ENCODE results near the gene TEX47.
A peak's percentile ranks its signal among the peaks of the same experiment; 100 is the strongest.

DNA sequence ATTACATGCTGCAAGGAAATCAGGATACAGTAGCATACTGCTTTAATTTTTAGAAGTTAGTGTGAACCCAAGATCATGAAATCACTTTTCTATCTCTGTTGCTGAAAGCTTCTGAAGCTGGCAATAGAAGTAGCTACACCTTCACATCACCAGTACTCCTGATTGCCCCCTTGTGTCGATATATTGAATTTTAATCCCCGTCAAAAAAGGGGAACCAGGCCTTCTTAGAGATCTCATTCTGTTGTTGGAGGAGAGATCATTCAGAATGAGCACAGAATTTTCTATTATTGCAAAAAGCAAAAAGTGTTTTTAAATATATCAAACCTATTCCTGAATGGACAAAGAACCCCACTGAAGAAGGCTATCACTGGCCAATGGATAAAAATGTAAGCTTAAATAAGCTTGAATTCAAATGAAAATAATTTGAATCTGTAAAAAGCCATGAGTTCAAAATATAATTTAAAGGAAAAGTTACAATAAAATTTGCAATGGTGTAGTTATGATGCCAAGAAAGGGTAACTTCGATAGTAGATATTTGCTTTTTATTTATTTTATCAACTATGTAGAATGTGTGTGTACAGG lies 39.7 kb upstream of the TEX47 start:
- TF ChIP-seq, protein P1, sequence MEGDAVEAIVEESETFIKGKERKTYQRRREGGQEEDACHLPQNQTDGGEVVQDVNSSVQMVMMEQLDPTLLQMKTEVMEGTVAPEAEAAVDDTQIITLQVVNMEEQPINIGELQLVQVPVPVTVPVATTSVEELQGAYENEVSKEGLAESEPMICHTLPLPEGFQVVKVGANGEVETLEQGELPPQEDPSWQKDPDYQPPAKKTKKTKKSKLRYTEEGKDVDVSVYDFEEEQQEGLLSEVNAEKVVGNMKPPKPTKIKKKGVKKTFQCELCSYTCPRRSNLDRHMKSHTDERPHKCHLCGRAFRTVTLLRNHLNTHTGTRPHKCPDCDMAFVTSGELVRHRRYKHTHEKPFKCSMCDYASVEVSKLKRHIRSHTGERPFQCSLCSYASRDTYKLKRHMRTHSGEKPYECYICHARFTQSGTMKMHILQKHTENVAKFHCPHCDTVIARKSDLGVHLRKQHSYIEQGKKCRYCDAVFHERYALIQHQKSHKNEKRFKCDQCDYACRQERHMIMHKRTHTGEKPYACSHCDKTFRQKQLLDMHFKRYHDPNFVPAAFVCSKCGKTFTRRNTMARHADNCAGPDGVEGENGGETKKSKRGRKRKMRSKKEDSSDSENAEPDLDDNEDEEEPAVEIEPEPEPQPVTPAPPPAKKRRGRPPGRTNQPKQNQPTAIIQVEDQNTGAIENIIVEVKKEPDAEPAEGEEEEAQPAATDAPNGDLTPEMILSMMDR (IDR thresholded peaks at IDR 0.05; ENCODE audit: insufficient read depth, low read length), result peak; percentile 47
- TF ChIP-seq, protein P2, sequence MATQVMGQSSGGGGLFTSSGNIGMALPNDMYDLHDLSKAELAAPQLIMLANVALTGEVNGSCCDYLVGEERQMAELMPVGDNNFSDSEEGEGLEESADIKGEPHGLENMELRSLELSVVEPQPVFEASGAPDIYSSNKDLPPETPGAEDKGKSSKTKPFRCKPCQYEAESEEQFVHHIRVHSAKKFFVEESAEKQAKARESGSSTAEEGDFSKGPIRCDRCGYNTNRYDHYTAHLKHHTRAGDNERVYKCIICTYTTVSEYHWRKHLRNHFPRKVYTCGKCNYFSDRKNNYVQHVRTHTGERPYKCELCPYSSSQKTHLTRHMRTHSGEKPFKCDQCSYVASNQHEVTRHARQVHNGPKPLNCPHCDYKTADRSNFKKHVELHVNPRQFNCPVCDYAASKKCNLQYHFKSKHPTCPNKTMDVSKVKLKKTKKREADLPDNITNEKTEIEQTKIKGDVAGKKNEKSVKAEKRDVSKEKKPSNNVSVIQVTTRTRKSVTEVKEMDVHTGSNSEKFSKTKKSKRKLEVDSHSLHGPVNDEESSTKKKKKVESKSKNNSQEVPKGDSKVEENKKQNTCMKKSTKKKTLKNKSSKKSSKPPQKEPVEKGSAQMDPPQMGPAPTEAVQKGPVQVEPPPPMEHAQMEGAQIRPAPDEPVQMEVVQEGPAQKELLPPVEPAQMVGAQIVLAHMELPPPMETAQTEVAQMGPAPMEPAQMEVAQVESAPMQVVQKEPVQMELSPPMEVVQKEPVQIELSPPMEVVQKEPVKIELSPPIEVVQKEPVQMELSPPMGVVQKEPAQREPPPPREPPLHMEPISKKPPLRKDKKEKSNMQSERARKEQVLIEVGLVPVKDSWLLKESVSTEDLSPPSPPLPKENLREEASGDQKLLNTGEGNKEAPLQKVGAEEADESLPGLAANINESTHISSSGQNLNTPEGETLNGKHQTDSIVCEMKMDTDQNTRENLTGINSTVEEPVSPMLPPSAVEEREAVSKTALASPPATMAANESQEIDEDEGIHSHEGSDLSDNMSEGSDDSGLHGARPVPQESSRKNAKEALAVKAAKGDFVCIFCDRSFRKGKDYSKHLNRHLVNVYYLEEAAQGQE (IDR thresholded peaks at IDR 0.05; ENCODE audit: insufficient replicate concordance, low read depth), result no peak
- TF ChIP-seq GABPA (IDR thresholded peaks at IDR 0.05; ENCODE audit: low read depth), result no peak
